ENCODE results near the gene HLA-E. TPM values are rescaled to one million over a fixed set of nuclear protein-coding genes. Genes with fewer than 3 reads are reported as not detected.

The HLA-E gene
- total RNA-seq, 1 donor from 2014 or later: 13.4 TPM

GRCh38 chr6:30447237-30447636 lies 42.1 kb upstream of the HLA-E start:
- H3K9me3 Mint-ChIP-seq: no peaks in the 10 kb centered on the region
- peaks cover 95% of the 10 kb centered on the region for H3K27me3 Mint-ChIP-seq (ENCODE audit: low read depth)
- no peak for DNase-seq (ENCODE audit: low read depth, low spot score)
- H3K4me1 Mint-ChIP-seq: no peaks in the 10 kb centered on the region
- TF ChIP-seq, protein P1, sequence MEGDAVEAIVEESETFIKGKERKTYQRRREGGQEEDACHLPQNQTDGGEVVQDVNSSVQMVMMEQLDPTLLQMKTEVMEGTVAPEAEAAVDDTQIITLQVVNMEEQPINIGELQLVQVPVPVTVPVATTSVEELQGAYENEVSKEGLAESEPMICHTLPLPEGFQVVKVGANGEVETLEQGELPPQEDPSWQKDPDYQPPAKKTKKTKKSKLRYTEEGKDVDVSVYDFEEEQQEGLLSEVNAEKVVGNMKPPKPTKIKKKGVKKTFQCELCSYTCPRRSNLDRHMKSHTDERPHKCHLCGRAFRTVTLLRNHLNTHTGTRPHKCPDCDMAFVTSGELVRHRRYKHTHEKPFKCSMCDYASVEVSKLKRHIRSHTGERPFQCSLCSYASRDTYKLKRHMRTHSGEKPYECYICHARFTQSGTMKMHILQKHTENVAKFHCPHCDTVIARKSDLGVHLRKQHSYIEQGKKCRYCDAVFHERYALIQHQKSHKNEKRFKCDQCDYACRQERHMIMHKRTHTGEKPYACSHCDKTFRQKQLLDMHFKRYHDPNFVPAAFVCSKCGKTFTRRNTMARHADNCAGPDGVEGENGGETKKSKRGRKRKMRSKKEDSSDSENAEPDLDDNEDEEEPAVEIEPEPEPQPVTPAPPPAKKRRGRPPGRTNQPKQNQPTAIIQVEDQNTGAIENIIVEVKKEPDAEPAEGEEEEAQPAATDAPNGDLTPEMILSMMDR (conservative IDR thresholded peaks at IDR 0.05): peak; percentile 36
- no peaks in the 10 kb centered on the region for H3K36me3 Mint-ChIP-seq (ENCODE audit: low read depth)
- H3K27ac Mint-ChIP-seq (ENCODE audit: unreplicated experiment): no peak overlapping the region
- H3K4me3 Mint-ChIP-seq: no peak overlapping the region

DNA sequence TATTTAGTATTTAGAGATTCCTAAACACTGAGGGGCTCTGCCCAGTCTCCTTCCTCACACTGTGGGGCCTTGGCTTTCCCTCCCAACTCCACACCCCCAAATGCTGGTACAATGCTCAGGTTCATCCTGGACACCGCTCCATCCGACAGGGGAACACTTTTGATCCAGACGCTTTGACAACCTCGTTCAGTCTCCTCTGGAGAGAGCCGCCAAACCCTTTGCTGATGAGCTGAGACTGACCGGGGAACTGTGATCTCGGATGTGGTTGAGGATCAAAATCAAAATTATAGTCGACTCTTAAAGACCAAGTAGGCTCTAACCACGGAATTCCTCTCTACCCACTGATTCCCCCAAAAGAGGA lies 38.8 kb upstream of the HLA-E start:
- Mint-ChIP-seq H3K4me3 (no peak overlapping the region), H3K9me3 (no peaks in the 10 kb centered on the region), H3K36me3 (ENCODE audit: low read depth) (no peaks in the 10 kb centered on the region), H3K27me3 (ENCODE audit: low read depth) (peaks cover 89% of the 10 kb centered on the region), H3K27ac (ENCODE audit: unreplicated experiment) (no peak overlapping the region), H3K4me1 (no peaks in the 10 kb centered on the region)
- DNase-seq (ENCODE audit: low read depth, low spot score): no peak
- TF ChIP-seq, protein P1 (conservative IDR thresholded peaks at IDR 0.05): no peak

GRCh38 chr6:30450909-30451841 lies 38.1 kb upstream of the HLA-E start:
- TF ChIP-seq, protein P1 (conservative IDR thresholded peaks at IDR 0.05): no peak
- H3K27ac Mint-ChIP-seq (ENCODE audit: unreplicated experiment): no peak overlapping the region
- H3K4me1 Mint-ChIP-seq: no peaks in the 10 kb centered on the region
- no peaks in the 10 kb centered on the region for H3K36me3 Mint-ChIP-seq (ENCODE audit: low read depth)
- H3K27me3 Mint-ChIP-seq (ENCODE audit: low read depth): peaks cover 89% of the 10 kb centered on the region
- no peak for DNase-seq (ENCODE audit: low read depth, low spot score)
- H3K9me3 Mint-ChIP-seq: no peaks in the 10 kb centered on the region
- no peak overlapping the region for H3K4me3 Mint-ChIP-seq

- Mint-ChIP-seq H3K27me3 (ENCODE audit: low read depth) (peaks cover 87% of the 10 kb centered on the region), H3K9me3 (no peaks in the 10 kb centered on the region), H3K27ac (ENCODE audit: unreplicated experiment) (no peak overlapping the region), H3K4me3 (no peak overlapping the region), H3K36me3 (ENCODE audit: low read depth) (no peaks in the 10 kb centered on the region), H3K4me1 (no peaks in the 10 kb centered on the region)
- TF ChIP-seq, protein P1 (conservative IDR thresholded peaks at IDR 0.05): no peak
- no peak for DNase-seq (ENCODE audit: low read depth, low spot score)
Observed at GRCh38 chr6:30452736-30453507, 36.4 kb upstream of the HLA-E start.

GRCh38 chr6:30453508-30454116 lies 35.7 kb upstream of the HLA-E start:
- no peaks in the 10 kb centered on the region for H3K4me1 Mint-ChIP-seq
- H3K27me3 Mint-ChIP-seq (ENCODE audit: low read depth): peaks cover 87% of the 10 kb centered on the region
- no peaks in the 10 kb centered on the region for H3K9me3 Mint-ChIP-seq
- H3K36me3 Mint-ChIP-seq (ENCODE audit: low read depth): no peaks in the 10 kb centered on the region
- no peak overlapping the region for H3K27ac Mint-ChIP-seq (ENCODE audit: unreplicated experiment)
- peak; percentile 98 for DNase-seq (ENCODE audit: low read depth, low spot score)
- no peak overlapping the region for H3K4me3 Mint-ChIP-seq
- TF ChIP-seq, protein P1 (conservative IDR thresholded peaks at IDR 0.05): peak; percentile 88
